Measurements from ENCODE around the gene COQ3.

DNA sequence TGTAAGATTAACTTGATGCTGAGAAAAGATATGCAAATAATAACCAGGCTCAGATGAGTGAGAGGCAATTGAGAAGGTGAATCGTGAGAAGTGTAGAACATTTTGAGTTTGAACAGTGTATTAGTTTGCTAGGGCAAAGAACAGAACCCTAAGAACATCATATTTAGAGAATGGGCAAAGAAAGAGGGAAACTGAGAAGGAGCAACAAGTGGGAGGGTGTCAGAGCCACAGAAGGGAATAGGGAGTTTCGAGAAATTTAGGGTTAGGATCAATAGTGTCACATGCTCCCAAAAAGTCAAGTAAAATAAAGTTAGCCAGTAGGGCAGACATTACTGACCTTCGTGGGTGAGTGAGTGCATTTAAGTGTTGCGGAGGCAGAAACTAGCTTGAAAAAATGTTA lies 39.0 kb downstream of the COQ3 start:
- TF ChIP-seq, protein P1, sequence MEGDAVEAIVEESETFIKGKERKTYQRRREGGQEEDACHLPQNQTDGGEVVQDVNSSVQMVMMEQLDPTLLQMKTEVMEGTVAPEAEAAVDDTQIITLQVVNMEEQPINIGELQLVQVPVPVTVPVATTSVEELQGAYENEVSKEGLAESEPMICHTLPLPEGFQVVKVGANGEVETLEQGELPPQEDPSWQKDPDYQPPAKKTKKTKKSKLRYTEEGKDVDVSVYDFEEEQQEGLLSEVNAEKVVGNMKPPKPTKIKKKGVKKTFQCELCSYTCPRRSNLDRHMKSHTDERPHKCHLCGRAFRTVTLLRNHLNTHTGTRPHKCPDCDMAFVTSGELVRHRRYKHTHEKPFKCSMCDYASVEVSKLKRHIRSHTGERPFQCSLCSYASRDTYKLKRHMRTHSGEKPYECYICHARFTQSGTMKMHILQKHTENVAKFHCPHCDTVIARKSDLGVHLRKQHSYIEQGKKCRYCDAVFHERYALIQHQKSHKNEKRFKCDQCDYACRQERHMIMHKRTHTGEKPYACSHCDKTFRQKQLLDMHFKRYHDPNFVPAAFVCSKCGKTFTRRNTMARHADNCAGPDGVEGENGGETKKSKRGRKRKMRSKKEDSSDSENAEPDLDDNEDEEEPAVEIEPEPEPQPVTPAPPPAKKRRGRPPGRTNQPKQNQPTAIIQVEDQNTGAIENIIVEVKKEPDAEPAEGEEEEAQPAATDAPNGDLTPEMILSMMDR (IDR thresholded peaks at IDR 0.05): no peak
- TF ChIP-seq POLR2AphosphoS5 (IDR thresholded peaks at IDR 0.05): no peak

All from esophagus muscularis mucosa (tissue), 3 donors.